Heart left ventricle (tissue), 16 donors: ENCODE data around the gene SLC38A10. TPM values are rescaled to one million over a fixed set of nuclear protein-coding genes. Genes with fewer than 3 reads are reported as not detected.

ENCODE experiments used
- ATAC-seq, 4 donors: fragments of 200-7000 bp; cut with Tn5 transposase; one replicate each; pipeline ENCODE4 v1.9.1; 2020 to 2022; ENCODE audit warnings: moderate library complexity in 4 of 4, mild to moderate bottlenecking in 3 of 4, moderate number of reproducible peaks in 1 of 4
- DNase-seq, 5 donors: peaks; one replicate each; pipeline ENCODE4 v3.0.0-alpha.2; 2020
- H3K27ac ChIP-seq, 12 donors: fragments of 200-600 bp; sonication (generic) in 4 of 12; one replicate each; pipeline versions ENCODE4 v1.5.0 to v1.8.0; 2016 to 2022; ENCODE audit warnings: mild to moderate bottlenecking in 2 of 12
- H3K27me3 ChIP-seq, 9 donors: fragments of 200-600 bp; sonication (generic) in 2 of 9; one replicate each; pipeline versions ENCODE4 v1.5.1 to v1.8.0; 2016 to 2022; ENCODE audit warnings: mild to moderate bottlenecking in 3 of 9
- H3K36me3 ChIP-seq, 9 donors: fragments of 200-600 bp; sonication (generic) in 2 of 9; one replicate each; pipeline versions ENCODE4 v1.5.0 to v1.8.0; 2018 to 2022; ENCODE audit warnings: mild to moderate bottlenecking in 2 of 9
- H3K4me1 ChIP-seq, 12 donors: fragments of 200-600 bp; sonication (generic) in 4 of 12; one replicate each; pipeline versions ENCODE4 v1.5.0 to v1.8.0; 2016 to 2022; ENCODE audit warnings: mild to moderate bottlenecking in 3 of 12
- H3K4me3 ChIP-seq, 12 donors: fragments of 200-600 bp; sonication (generic) in 4 of 12; one replicate each; pipeline versions ENCODE4 v1.5.0 to v1.8.0; 2017 to 2022; ENCODE audit warnings: mild to moderate bottlenecking in 9 of 12, moderate library complexity in 4 of 12
- H3K9me3 ChIP-seq, 12 donors: fragments of 200-600 bp; sonication (generic) in 4 of 12; one replicate each; pipeline versions ENCODE4 v1.5.0 to v1.8.0; 2016 to 2022; ENCODE audit warnings: mild to moderate bottlenecking in 1 of 12
- POLR2A ChIP-seq, 2 donors: fragments of 450-650 bp; IDR thresholded peaks; one replicate each; pipeline ENCODE4 v1.6.1; 2017; ENCODE audit warnings: antibody characterized with exemption in 2 of 2, mild to moderate bottlenecking in 2 of 2, moderate library complexity in 2 of 2
- WGBS, 4 donors: extraction: QIAGEN DNeasy Blood & Tissue Kit in 2 of 4; methylation state at CpG; one replicate each; pipeline versions ENCODE4 v1.1.5 to v1.1.7; 2013 to 2018; 5-methylcytosine and 5-hydroxymethylcytosine counted together
- intact Hi-C, 10 donors: fragments of 100-400 bp; cut with DNase I; formaldehyde crosslinking; loops; one replicate each; pipeline versions ENCODE4 v1.11.1 to v1.14.2; 2022
- polyA plus RNA-seq, 2 donors: library from polyadenylated mRNA; stranded (reverse); fragments of 200-250 nt; gene quantifications; one replicate each; pipeline ENCODE4 v1.2.3, GENCODE V29; 2013
- total RNA-seq, 9 donors: library from RNA; depleted of rRNA in 2 of 9; stranded (reverse); fragments of >200 nt in 2 of 9; fragmentation: NEBNext Ultra II Directional in 3 of 9; extraction: Animal tissue kit (Norgen Biotek cat#: 25700) in 3 of 9; gene quantifications; one replicate each; pipeline versions ENCODE4 v1.1.0 to v1.2.4, GENCODE V29; 2016 to 2023
- TF ChIP-seq, protein P1 (sequence below), 12 donors: fragments of 200-600 bp; sonication (generic) in 4 of 12; IDR thresholded peaks; one replicate each; pipeline versions ENCODE4 v1.5.0 to v1.8.0; 2018 to 2022; ENCODE audit warnings: antibody characterized with exemption in 12 of 12, mild to moderate bottlenecking in 5 of 12
- donor health status: ischemic (EF 13 %, LVEDD 7.1; RV severe dilation, severe dysfunction).
- donor health status: healthy with polysubstance abuse.
- donor health status: DM: no; HTN: yes; CAD: no.
- donor health status: DM: no; HTN: no; CAD: no.
- donor health status: ischemic (EF 25% LVEDD 6.9; RV normal size, moderate dysfunction).
- donor health status: ischemic (EF 25% LVEDD 5.7; RV mildly dilated, moderate dysfunction).
- donor health status: healthy.
- donor health status: DM: yes; HTN: yes; CAD: no.
- donor health status: ischemic (EF 35%, LVEDD 5.7; RV mildly dilated, moderate dysfunction).
- donor health status: nonischemic (EF 11% LVEDD 7.7; RV severe dilation, severe dysfunction).
- donor health status: DM: yes; HTN: yes; CAD: no.
- donor health status: PGD.
- donor health status: ischemic (EF 29% LVEDD 5.4; RV normal size, mild dysfunction).
- donor health status: nonischemic (EF 23%, LVEDD 6.1; RV moderate dilation, normal function).

The SLC38A10 gene
- total and polyA plus RNA-seq, 11 donors: 27.4 to 67.7 (median 46.7) TPM

DNA sequence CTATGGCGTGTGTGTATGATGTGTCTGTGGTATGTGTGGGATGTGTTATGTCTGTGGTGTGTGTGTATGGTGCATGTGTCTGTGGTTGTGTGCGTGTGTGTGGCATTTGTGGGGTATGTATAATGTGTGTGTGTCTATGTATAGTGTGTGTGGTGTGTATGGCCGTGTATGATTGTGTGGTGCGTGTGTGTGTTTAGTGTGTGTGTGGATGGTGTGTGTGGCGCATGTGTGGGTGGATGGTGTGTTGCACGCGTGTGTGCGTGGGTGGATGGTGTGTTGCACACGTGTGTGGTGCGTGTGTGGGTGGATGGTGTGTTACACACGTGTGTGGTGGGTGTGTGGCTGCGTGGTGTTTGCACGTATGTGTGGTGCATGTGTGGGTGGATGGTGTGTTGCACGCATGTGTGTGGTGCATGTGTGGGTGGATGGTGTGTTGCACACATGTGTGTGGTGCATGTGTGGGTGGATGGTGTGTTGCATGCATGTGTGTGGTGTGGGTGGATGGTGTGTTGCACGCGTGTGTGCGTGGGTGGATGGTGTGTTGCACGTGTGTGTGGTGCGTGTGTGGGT, 5.6 kb upstream of the SLC38A10 start:
- TF ChIP-seq POLR2A (IDR thresholded peaks at IDR 0.05): no peak
- TF ChIP-seq, protein P1, sequence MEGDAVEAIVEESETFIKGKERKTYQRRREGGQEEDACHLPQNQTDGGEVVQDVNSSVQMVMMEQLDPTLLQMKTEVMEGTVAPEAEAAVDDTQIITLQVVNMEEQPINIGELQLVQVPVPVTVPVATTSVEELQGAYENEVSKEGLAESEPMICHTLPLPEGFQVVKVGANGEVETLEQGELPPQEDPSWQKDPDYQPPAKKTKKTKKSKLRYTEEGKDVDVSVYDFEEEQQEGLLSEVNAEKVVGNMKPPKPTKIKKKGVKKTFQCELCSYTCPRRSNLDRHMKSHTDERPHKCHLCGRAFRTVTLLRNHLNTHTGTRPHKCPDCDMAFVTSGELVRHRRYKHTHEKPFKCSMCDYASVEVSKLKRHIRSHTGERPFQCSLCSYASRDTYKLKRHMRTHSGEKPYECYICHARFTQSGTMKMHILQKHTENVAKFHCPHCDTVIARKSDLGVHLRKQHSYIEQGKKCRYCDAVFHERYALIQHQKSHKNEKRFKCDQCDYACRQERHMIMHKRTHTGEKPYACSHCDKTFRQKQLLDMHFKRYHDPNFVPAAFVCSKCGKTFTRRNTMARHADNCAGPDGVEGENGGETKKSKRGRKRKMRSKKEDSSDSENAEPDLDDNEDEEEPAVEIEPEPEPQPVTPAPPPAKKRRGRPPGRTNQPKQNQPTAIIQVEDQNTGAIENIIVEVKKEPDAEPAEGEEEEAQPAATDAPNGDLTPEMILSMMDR (IDR thresholded peaks at IDR 0.05): no peak
- Histone ChIP-seq H3K4me1 (peaks cover 0 to 19% (median 6%) of the 10 kb centered on the region in 12 donors), H3K27ac (no peak overlapping the region), H3K4me3 (no peak overlapping the region), H3K9me3 (no peaks in the 10 kb centered on the region), H3K36me3 (no peaks in the 10 kb centered on the region), H3K27me3 (no peaks in the 10 kb centered on the region)
- ATAC-seq (no peak), DNase-seq (no peak)
- intact Hi-C loops: loop anchor here in 1 of 10 donors (10.0 kb wide), 1 partner anchor 84 kb away; no protein-coding TSS in a partner anchor
- 88 to 94% (median 91%) methylated on average over 19 of the region's 19 CpGs for WGBS, 4 donors

DNA sequence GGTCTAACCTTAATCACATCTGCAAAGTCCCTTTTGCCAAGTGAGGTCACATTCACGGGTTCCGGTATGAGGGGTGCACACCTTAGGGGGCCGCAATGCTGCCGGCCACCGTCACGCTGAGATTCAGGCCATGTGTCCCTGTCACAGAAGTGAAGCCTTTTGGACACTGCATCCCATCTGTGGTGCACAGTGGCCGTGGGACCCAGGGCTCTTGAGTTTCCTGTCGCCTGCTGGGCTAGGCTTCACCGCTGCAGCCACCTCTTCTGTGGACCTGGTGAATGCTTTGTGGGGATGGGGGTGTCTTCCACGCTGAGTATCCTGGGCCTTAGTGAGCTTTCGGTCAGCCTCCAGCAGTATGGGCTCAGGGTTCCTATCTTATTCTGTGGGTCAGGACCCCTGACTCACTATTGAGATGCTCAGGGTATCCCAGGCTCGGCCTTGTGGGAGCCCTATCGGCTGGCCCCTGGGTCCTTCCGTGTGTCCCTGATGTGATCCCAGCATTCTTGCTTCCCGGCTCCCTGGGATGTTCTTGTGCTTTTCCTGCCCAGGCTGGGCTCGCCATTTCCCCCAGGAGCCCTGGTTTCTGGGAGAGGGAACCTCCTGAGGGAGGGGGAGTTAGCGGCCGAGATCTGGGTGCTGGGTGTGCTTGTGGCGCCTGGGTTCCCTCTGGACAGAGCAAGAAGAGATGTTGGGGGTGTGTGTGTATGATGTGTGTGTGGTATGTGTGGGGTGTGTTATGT, 4.9 kb upstream of the SLC38A10 start:
- no peak for DNase-seq
- ATAC-seq: no peak
- WGBS, 4 donors: 87 to 95% (median 91%) methylated on average over 12 to 19 of the region's 19 CpGs
- Histone ChIP-seq H3K4me3 (no peak overlapping the region), H3K36me3 (no peaks in the 10 kb centered on the region), H3K9me3 (no peaks in the 10 kb centered on the region), H3K27ac (no peak overlapping the region), H3K27me3 (no peaks in the 10 kb centered on the region), H3K4me1 (peaks cover 0 to 21% (median 7%) of the 10 kb centered on the region in 12 donors)
- TF ChIP-seq, protein P1 (IDR thresholded peaks at IDR 0.05): no peak
- no peak for TF ChIP-seq POLR2A (IDR thresholded peaks at IDR 0.05)
- intact Hi-C loops: loop anchor here in 5 of 10 donors (5.0 to 10.0 kb wide), 5 partner anchors 85 to 185 kb away; partner anchors contain the start of gene BAHCC1 (in 2 of the 5)

DNA sequence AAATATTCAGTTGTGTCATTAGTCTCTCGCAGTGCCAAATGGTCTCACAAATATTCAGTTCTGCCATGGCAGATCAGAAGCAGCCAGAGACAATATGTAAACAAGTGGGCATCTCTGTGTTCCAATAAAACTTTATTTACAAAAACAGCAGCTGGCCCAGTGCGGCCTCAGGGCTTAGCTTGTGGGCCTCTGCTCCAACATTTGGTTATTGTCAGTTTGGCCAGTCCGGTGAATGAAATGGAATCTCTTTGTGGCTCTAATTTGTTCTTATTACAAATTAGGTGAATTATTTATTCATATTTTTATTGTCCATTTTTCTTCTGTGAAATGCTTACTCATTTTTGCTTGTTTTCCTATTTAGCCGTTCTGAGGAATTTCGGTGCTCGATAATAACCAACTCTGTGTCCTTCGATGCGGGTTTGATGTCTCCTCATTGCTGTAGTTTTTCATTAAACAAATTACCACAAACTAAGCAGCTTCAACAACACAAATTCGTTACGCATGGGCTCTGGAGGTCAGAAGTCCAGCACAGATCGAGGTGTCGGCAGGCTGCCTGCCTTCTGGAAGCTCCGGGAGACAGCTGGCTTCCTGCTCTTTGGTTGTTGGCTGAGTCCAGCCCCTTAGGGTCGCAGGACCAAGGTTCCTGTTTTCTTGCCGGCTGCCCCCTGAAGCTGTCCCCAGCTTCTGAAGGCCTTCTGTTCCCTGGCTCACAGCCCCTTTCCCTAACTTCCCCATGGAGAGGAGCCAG, 4.1 kb upstream of the SLC38A10 start:
- H3K4me1 ChIP-seq: peaks cover 5 to 28% (median 9%) of the 10 kb centered on the region in 12 donors
- WGBS, 4 donors: 80 to 84% (median 82%) methylated on average over 15 of the region's 15 CpGs
- no peak for ATAC-seq
- no peaks in the 10 kb centered on the region for H3K9me3 ChIP-seq
- H3K27me3 ChIP-seq: no peaks in the 10 kb centered on the region
- DNase-seq: no peak
- no peak overlapping the region for H3K4me3 ChIP-seq
- H3K36me3 ChIP-seq: no peaks in the 10 kb centered on the region
- no peak overlapping the region for H3K27ac ChIP-seq
- intact Hi-C loops: loop anchor here in 4 of 10 donors (5.0 to 10.0 kb wide), 4 partner anchors 96 to 186 kb away; partner anchors contain the start of gene BAHCC1 (in 2 of the 4)
- no peak for TF ChIP-seq POLR2A (IDR thresholded peaks at IDR 0.05)
- TF ChIP-seq, protein P1 (IDR thresholded peaks at IDR 0.05): no peak
